WTC11 (cell line): ENCODE measurements around the gene LRMDA.

Source experiments
- CTCF ChIP-seq: fragments of 200-600 bp; IDR thresholded peaks from 2 replicates; pipeline ENCODE4 v1.8.0; 2022; ENCODE audit warnings: antibody characterized with exemption
- FOXP4 ChIP-seq: sonication (generic); formaldehyde crosslinking; IDR thresholded peaks from 2 replicates; pipeline ENCODE4 v1.8.0; 2022; ENCODE audit warnings: mild to moderate bottlenecking, missing genetic modification reagents
- HMGXB4 ChIP-seq: sonication (generic); formaldehyde crosslinking; IDR thresholded peaks from 2 replicates; pipeline ENCODE4 v1.8.1; 2023; ENCODE audit warnings: mild to moderate bottlenecking, moderate library complexity, missing genetic modification reagents
- MYBL2 ChIP-seq: sonication (generic); formaldehyde crosslinking; IDR thresholded peaks from 2 replicates; pipeline ENCODE4 v1.8.1; 2023; ENCODE audit warnings: mild to moderate bottlenecking, moderate library complexity, missing genetic modification reagents
- NFYB ChIP-seq: sonication (generic); formaldehyde crosslinking; conservative IDR thresholded peaks from 2 replicates; pipeline ENCODE4 v1.8.0; 2022; ENCODE audit warnings: low read depth, missing genetic modification reagents
- PRDM15 ChIP-seq: sonication (generic); formaldehyde crosslinking; IDR thresholded peaks from 2 replicates; pipeline ENCODE4 v1.8.0; 2022; ENCODE audit warnings: missing genetic modification reagents
- USF1 ChIP-seq: sonication (generic); formaldehyde crosslinking; IDR thresholded peaks from 2 replicates; pipeline ENCODE4 v1.8.0; 2022; ENCODE audit warnings: mild to moderate bottlenecking, missing genetic modification reagents
- ZNF138 ChIP-seq: sonication (generic); formaldehyde crosslinking; conservative IDR thresholded peaks from 2 replicates; pipeline ENCODE4 v1.8.1; 2022; ENCODE audit warnings: mild to moderate bottlenecking, moderate library complexity, missing genetic modification reagents

- TF ChIP-seq CTCF (no peak), ZNF138 (no peak), MYBL2 (CRISPR knock-in tag) (no peak), PRDM15 (no peak), NFYB (no peak), HMGXB4 (CRISPR knock-in tag) (no peak), USF1 (CRISPR knock-in tag) (no peak), FOXP4 (CRISPR knock-in tag) (no peak)
These were observed 13.5 kb downstream of the LRMDA start for GRCh38 chr10:75444781-75445386.
